CD14-positive monocyte (primary cell): ENCODE results near the gene CRYBA2. TPM values are rescaled to one million over a fixed set of nuclear protein-coding genes. Genes with fewer than 3 reads are reported as not detected.

ENCODE experiments used
- DNase-seq, 3 donors: peaks; one replicate each; pipeline ENCODE4 v3.0.0-alpha.2; 2011 to 2022
- H2AFZ ChIP-seq: 2 replicates; pipeline ENCODE4 v1.6.0; 2012; ENCODE audit warnings: mild to moderate bottlenecking, low read depth, low read length, inconsistent platforms; ENCODE audit not compliant: insufficient read depth, poor library complexity, severe bottlenecking
- H3K27ac ChIP-seq, 2 donors: 1 replicate in 1 of 2; 2 replicates in 1 of 2; pipeline ENCODE4 v1.5.1; 2012 to 2013; ENCODE audit warnings: low read length in 2 of 2, control low read depth in 1 of 2, inconsistent platforms in 1 of 2, low read depth in 1 of 2, mild to moderate bottlenecking in 1 of 2
- H3K27me3 ChIP-seq, 2 donors: one replicate each; pipeline versions ENCODE4 v1.6.0 to v1.6.1; 2011 to 2013; ENCODE audit warnings: low read length in 2 of 2; ENCODE audit not compliant: control insufficient read depth in 2 of 2, insufficient read depth in 2 of 2
- H3K36me3 ChIP-seq, 2 donors: replicated peaks in 1 of 2; 1 replicate in 1 of 2; 2 replicates in 1 of 2; pipeline versions ENCODE4 v1.5.1 to v1.6.1; 2012 to 2013; ENCODE audit warnings: low read length in 2 of 2, control low read depth in 1 of 2, inconsistent platforms in 1 of 2, mild to moderate bottlenecking in 1 of 2; ENCODE audit not compliant: insufficient read depth in 2 of 2, control insufficient read depth in 1 of 2
- H3K4me1 ChIP-seq, 2 donors: 1 replicate in 1 of 2; 2 replicates in 1 of 2; pipeline versions ENCODE4 v1.5.1 to v1.6.1; 2012 to 2013; ENCODE audit warnings: low read length in 2 of 2, control low read depth in 1 of 2, inconsistent platforms in 1 of 2, mild to moderate bottlenecking in 1 of 2, moderate library complexity in 1 of 2; ENCODE audit not compliant: insufficient read depth in 2 of 2, control insufficient read depth in 1 of 2
- H3K4me2 ChIP-seq: replicated peaks from 2 replicates; pipeline ENCODE3; 2012; ENCODE audit warnings: low read length, moderate library complexity, mild to moderate bottlenecking; ENCODE audit not compliant: poor library complexity, severe bottlenecking; ENCODE audit errors: extremely low read depth
- H3K4me3 ChIP-seq, 3 experiments: fragments of 200-600 bp in 1 of 3; sonication (generic) in 1 of 3; replicated peaks in 1 of 3; 1 replicate in 2 of 3; 2 replicates in 1 of 3; pipeline ENCODE4 v1.5.1; 2011 to 2013; ENCODE audit warnings: low read length in 3 of 3, mild to moderate bottlenecking in 3 of 3, control low read depth in 2 of 3, low read depth in 2 of 3, inconsistent platforms in 1 of 3, moderate library complexity in 1 of 3
- H3K79me2 ChIP-seq: 2 replicates; pipeline ENCODE4 v1.6.0; 2012; ENCODE audit warnings: mild to moderate bottlenecking, control low read depth, inconsistent platforms, low read length, moderate library complexity; ENCODE audit not compliant: insufficient read depth
- H3K9ac ChIP-seq: 2 replicates; pipeline ENCODE4 v1.6.0; 2017; ENCODE audit warnings: low read length, mild to moderate bottlenecking; ENCODE audit not compliant: insufficient read depth, poor library complexity, severe bottlenecking
- H3K9me3 ChIP-seq, 2 donors: replicated peaks in 1 of 2; 1 replicate in 1 of 2; 2 replicates in 1 of 2; pipeline versions ENCODE4 v1.5.1 to v1.6.1; 2012 to 2013; ENCODE audit warnings: low read length in 2 of 2, control low read depth in 1 of 2; ENCODE audit not compliant: control insufficient read depth in 1 of 2, insufficient read depth in 1 of 2
- H4K20me1 ChIP-seq: 2 replicates; pipeline ENCODE4 v1.6.0; 2012; ENCODE audit warnings: mild to moderate bottlenecking, low read length, control low read depth, moderate library complexity; ENCODE audit not compliant: insufficient read depth
- H3K27ac Mint-ChIP-seq, 7 donors: one replicate each; pipeline ENCODE4 v1.8.0; 2020; ENCODE audit warnings: mild to moderate bottlenecking in 7 of 7, mixed read lengths in 7 of 7, moderate library complexity in 6 of 7, inconsistent platforms in 2 of 7
- H3K27me3 Mint-ChIP-seq, 3 donors: one replicate each; pipeline ENCODE4 v1.8.0; 2021 to 2022; ENCODE audit warnings: low read depth in 3 of 3, mild to moderate bottlenecking in 3 of 3, mixed read lengths in 3 of 3, moderate library complexity in 3 of 3, inconsistent platforms in 1 of 3
- H3K36me3 Mint-ChIP-seq, 2 donors: one replicate each; pipeline ENCODE4 v1.8.0; 2020; ENCODE audit warnings: mixed read lengths in 2 of 2, inconsistent platforms in 1 of 2, mild to moderate bottlenecking in 1 of 2
- H3K4me1 Mint-ChIP-seq: one replicate; pipeline ENCODE4 v1.8.0; 2020; ENCODE audit warnings: mild to moderate bottlenecking, mixed read lengths
- H3K4me3 Mint-ChIP-seq, 2 donors: one replicate each; pipeline ENCODE4 v1.8.0; 2020; ENCODE audit warnings: mild to moderate bottlenecking in 2 of 2, mixed read lengths in 2 of 2, moderate library complexity in 1 of 2
- H3K9me3 Mint-ChIP-seq, 7 donors: one replicate each; pipeline ENCODE4 v1.8.0; 2020 to 2022; ENCODE audit warnings: mixed read lengths in 7 of 7, mild to moderate bottlenecking in 6 of 7, moderate library complexity in 6 of 7, inconsistent platforms in 2 of 7
- CTCF ChIP-seq: fragments of 200-600 bp; IDR thresholded peaks from one replicate; pipeline ENCODE4 v1.8.0; 2022; ENCODE audit warnings: antibody characterized with exemption, mild to moderate bottlenecking
- WGBS: methylation state at CpG from one replicate; pipeline ENCODE4 v1.1.5; 2013; ENCODE audit warnings: missing lambda C conversion rate; ENCODE audit not compliant: insufficient coverage; 5-methylcytosine and 5-hydroxymethylcytosine counted together
- intact Hi-C, 2 donors: fragments of 100-400 bp; cut with micrococcal nuclease; formaldehyde crosslinking; loops; one replicate each; pipeline versions ENCODE4 v1.15.0 to v1.15.1; 2023
- polyA plus RNA-seq, 3 donors: library from polyadenylated mRNA; depleted of rRNA in 1 of 3; unstranded in 2 of 3; stranded (reverse) in 1 of 3; fragments of 300-500 nt in 2 of 3; fragments of >200 nt in 1 of 3; fragmentation: Illumina TruSeq in 2 of 3; gene quantifications; 1 replicate in 2 of 3; 2 replicates in 1 of 3; pipeline ENCODE4 v1.2.3, GENCODE V29; 2012 to 2021

The CRYBA2 gene
- polyA plus RNA-seq, 3 donors, result not detected

GRCh38 chr2:219024059-219024458 is 30.8 kb upstream of the CRYBA2 start:
- no peak overlapping the region for H3K4me3 ChIP-seq
- 88% methylated on average over 6 of the region's 11 CpGs for WGBS
- no peaks in the 10 kb centered on the region for H3K79me2 ChIP-seq
- H3K4me1 ChIP-seq, result peaks cover 11 to 17% of the 10 kb centered on the region in 2 donors
- H3K4me2 ChIP-seq, result no peak overlapping the region
- no peak overlapping the region for H2AFZ ChIP-seq
- no peak overlapping the region for H3K9ac ChIP-seq
- H3K27ac Mint-ChIP-seq, result no peak overlapping the region
- no peaks in the 10 kb centered on the region for H3K9me3 ChIP-seq
- peaks cover 11% of the 10 kb centered on the region for H3K4me1 Mint-ChIP-seq
- no peaks in the 10 kb centered on the region for H3K27me3 ChIP-seq
- H3K27me3 Mint-ChIP-seq, result peaks cover 4 to 13% (median 4%) of the 10 kb centered on the region in 3 donors
- H3K36me3 ChIP-seq, result no peaks in the 10 kb centered on the region
- intact Hi-C loops, result no loop called here
- H3K27ac ChIP-seq, result no peak overlapping the region
- no peaks in the 10 kb centered on the region for H4K20me1 ChIP-seq
- H3K4me3 Mint-ChIP-seq, result no peak overlapping the region
- H3K9me3 Mint-ChIP-seq, result peaks cover 0 to 1% (median 0%) of the 10 kb centered on the region in 7 donors
- TF ChIP-seq CTCF, result no peak
- H3K36me3 Mint-ChIP-seq, result no peaks in the 10 kb centered on the region
- no peak for DNase-seq

GRCh38 chr2:219023045-219023605 is 29.9 kb upstream of the CRYBA2 start:
- DNase-seq, result no peak
- TF ChIP-seq CTCF, result no peak
- H3K4me1 Mint-ChIP-seq, result peaks cover 11% of the 10 kb centered on the region
- H3K27ac ChIP-seq, result no peak overlapping the region
- H3K79me2 ChIP-seq, result no peaks in the 10 kb centered on the region
- 96% methylated on average over 6 of the region's 12 CpGs for WGBS
- H3K36me3 ChIP-seq, result no peaks in the 10 kb centered on the region
- H3K27ac Mint-ChIP-seq, result no peak overlapping the region
- no peaks in the 10 kb centered on the region for H3K9me3 ChIP-seq
- no peak overlapping the region for H3K4me3 Mint-ChIP-seq
- H3K36me3 Mint-ChIP-seq, result no peaks in the 10 kb centered on the region
- no peak overlapping the region for H3K4me2 ChIP-seq
- H3K4me3 ChIP-seq, result no peak overlapping the region
- H3K27me3 Mint-ChIP-seq, result peaks cover 2 to 10% (median 4%) of the 10 kb centered on the region in 3 donors
- no peak overlapping the region for H2AFZ ChIP-seq
- peaks cover 11 to 17% of the 10 kb centered on the region in 2 donors for H3K4me1 ChIP-seq
- intact Hi-C loops, result no loop called here
- H3K9me3 Mint-ChIP-seq, result no peaks in the 10 kb centered on the region
- H3K9ac ChIP-seq, result no peak overlapping the region
- H4K20me1 ChIP-seq, result no peaks in the 10 kb centered on the region
- H3K27me3 ChIP-seq, result no peaks in the 10 kb centered on the region
